Measurements from ENCODE around the gene PPFIA3.

GRCh38 chr19:49085868-49086232 lies 33.5 kb upstream of the PPFIA3 start:
- TF ChIP-seq CTCF (conservative IDR thresholded peaks at IDR 0.05 in 1 of 2, IDR thresholded peaks at IDR 0.05 in 1 of 2; ENCODE audit: extremely low read depth in 1 of 2, insufficient read depth in 1 of 2, low read depth in 1 of 2, low read length in 2 of 2): no peak
- no peak for TF ChIP-seq EZH2 (IDR thresholded peaks at IDR 0.05; ENCODE audit: borderline replicate concordance, low read length)
